GOT3 (cell line): ENCODE data around the gene UQCR10.

ENCODE experiments used
- DNase-seq: peaks from one replicate; lab custom pipeline; 2025; ENCODE audit warnings: mixed read lengths; lab: John Stamatoyannopoulos, UW

The UQCR10 gene

DNA sequence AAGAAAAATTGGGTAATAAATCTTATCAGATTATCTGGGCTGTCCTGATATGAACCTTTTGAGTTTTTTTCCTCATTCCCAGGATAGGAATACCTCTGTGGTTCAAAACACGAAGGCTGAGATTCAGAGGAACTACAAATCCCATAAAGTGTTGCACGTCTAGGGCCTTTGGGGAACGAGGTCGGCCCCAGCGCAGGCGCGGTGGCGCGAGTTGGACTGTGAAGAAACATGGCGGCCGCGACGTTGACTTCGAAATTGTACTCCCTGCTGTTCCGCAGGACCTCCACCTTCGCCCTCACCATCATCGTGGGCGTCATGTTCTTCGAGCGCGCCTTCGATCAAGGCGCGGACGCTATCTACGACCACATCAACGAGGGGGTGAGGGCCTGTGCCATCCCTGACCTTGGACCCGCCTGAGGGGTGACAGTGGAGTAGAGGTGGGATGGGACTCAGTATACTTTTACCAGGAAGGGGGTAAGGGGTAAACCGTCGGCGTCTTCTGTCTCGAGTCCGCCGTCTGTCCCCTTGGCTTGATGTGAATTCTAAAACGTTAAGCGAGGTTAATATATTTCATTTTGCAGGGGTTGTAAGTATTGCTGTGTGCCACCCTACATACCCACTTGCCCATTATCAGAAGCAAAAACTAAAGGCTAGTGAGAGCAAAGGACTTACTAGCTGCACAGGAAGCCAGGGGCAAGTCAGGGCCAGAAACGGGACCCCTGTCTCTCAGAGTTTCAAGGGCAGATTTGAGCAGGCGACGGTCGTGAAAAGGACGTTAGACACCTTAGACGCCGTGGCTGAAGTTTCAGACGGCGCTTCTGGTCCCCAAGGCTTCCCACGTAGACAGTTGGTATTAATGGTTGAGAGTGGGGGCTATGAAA, at the start of gene UQCR10:
UQCR10 (plus strand) TSS at position 199 of the 881 bp plus-strand sequence; CDS start at position 229, 30 bp downstream.
- DNase-seq, result peak; percentile 91

DNA sequence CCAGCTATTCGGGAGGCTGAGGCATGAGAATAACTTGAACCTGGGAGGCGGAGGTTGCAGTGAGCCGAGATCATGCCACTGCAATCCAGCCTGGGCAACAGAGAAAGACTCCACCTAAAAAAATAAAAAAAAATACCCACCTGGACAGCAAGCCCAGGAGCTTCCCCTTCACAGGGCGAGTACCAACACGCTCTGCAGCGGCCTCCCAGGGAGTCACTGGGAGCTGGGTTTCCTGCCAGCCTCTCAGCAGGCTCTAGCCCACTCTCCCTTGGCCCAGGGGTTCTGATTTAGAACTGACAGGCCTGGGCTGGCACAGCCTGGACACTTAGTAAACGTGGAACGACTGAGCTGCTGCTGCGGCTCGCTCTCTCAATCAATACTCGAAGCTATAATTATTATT, 49.4 kb upstream of the UQCR10 start:
- no peak for DNase-seq

DNA sequence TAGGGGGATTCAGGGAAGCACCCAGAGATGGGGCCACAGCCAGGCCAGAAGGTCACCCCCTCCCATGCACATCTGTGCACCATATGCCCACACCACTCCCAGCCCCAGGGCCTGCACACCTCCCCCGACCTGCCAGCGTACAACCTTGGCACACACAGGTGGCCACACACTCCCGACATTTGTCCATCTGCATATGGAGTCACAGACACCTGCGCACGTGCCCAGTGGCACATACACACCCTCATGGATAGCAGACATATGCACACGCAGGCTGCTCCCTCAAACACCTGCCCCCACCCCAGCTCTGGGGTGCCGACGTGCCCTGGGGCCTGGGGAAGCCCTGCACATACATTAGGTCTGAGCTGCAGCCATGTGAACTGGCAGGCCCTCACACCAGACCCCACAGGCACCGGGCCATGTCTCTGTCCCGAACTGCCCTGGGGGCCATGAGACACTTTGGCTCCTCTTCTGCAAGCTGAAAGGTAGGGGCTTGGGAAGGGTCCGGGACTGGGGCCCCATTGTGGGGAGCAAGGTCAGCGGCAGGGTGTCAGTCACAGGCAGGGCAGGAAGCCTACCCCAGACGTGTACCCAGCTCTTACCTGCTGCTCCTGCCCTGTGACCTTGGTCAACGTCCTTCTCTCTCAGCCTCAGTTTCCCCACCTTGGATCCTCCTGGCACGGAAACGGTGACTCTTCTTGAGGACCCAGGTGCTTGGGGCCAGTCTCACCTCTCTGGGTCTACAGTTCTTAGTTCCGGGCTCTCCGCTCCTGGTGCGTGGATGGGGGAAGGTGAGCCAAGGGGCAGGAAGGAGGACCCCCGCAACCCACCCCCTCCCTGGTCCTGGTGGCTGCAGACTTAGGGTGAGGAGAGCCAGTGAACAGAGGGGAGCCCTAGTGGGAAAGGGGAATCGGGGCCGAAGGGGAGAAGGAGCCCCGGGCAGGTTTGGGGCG, 47.9 kb upstream of the UQCR10 start:
- no peak for DNase-seq

DNA sequence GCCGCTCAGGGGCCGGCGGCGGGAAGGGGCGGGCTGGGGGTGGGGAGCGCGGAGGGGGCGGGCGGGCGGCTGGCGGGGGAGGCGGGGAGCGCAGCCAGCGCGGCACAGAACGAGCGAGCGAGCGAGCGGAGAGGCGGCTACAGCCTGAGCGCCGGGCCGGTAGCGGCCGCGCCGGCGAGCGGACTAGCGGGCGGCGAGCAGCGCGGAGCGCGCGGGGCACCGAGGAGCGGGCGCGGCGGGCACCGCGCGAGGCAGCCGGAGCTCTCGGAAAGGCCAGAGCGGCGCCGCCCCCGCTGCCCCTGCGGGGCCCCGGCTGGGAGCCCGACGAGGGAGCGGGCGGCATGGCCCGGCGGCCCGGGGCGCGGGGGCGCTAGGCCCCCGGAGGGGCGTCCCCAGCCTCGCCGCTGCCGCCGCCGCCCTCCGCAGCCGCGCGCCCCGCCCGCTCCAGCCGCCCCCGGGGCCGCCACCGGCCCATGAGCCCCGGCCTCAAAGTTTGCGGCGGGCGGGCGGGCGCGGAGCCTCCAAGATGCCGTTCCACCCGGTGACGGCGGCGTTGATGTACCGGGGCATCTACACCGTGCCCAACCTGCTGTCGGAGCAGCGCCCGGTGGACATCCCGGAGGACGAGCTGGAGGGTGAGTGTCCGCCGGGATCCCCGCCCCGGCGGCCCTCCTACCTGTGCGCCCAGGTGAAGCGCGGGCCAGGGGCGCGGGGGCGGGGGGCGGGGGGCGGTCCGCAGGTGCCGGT, 47.1 kb upstream of the UQCR10 start, which contains the start of gene CABP7:
CABP7 (plus strand) TSS at position 105 of the 747 bp plus-strand sequence; CDS start at position 527, 422 bp downstream.
- no peak for DNase-seq

DNA sequence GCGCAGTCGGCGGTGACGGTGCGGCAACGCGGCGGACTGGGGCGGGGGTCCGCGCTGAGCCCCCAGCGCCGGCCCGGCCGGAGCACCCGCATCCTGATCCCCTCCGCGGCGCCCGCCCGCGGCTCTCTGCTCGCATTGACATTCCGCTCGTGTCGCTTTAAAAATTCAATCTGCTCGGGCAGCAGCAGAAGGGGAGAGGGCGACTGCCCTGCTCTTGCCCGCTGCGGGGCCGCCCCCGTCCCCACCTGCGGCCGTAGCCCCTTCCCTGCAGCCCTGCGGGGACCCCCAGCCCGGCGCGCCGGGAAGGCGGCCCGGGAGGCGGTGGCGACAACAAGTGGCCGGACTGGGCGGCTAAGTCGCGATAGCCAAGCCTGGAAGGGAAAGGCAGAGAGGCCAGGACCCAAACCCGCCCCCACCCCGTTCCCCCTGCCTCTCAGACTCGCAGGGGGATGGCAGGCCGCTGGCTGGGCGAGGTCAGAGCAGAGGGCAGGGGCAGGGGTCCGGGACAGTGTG, 46.3 kb upstream of the UQCR10 start:
- no peak for DNase-seq

DNA sequence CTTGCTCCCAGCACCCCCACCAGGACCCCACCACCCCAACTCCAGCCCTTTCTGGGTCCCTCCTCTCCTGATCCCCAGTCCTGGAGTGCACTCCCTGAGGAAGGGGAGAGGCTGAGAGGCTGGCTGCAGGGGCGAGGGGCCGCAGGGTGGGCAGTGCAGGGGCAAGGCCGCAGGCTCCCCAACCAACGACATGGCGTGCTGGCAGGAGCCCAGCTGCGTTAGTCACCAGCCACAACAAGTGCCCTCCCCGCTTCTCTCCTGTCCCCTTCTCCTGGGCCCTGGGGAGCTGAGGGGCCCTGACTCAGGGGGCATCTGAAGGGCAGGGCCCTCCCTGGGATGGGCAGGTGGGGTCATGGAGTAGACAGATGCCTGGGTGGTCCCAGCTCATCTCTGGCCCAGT, 45.0 kb upstream of the UQCR10 start:
- DNase-seq, result no peak

DNA sequence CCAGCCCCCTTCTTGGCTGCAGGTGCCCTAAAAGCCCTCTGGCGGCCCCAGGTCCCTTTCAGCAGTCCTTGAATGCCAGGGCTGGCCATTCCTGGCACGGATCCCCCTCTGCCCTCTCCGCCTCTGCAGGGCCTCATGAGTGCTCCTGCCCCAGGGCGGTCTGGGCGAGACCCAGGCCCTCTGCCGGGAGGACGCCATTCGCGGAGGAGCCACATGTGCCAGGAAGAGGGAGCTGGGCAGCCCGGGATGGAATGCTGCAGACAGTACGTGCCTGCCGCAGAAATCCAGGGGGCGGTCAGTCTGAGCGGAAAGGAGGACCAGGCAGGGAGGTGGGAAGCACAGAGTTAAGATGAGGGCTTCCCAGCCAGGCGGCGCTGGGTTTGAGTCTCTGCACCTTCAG, 44.6 kb upstream of the UQCR10 start:
- DNase-seq, result no peak

DNA sequence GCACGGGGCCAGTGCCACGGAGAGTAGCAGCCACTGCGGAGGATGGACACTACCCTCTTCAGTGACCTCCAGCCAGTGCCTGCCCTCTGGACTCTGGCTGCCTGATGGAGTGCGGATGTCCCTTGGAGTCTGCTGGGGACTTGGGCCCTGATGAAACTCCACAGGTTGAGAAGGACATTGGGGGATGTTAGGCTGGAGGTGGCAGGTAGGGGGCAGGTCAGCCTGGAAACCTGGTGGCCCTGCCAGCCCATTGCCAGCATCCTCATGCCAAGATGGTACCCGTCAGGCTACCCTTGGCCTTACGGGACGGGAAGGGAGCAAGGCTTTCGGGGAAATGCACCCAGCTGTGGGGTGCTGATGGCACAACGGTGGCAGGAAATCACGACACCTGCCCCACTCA, 43.4 kb upstream of the UQCR10 start:
- DNase-seq, result no peak

DNA sequence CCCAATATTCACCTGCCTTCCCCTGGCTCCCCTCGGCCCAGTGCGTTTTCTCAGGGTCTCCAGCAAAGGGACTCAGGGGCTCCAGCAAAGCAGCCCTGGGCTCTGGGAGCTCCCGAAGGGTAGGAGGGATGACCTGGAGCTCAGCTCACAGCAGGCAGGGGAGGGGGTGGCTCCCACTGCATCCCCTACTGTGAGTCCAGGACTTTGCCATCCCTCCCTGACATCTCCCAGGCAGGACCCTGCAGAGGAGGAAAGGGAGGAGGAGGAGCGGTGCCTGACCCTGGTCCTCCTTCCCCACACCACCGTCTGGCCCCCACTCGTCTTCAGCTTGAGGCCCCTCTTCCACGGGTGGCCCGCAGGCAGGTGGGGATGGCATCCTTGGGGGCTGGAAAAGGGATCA, 42.3 kb upstream of the UQCR10 start:
- no peak for DNase-seq

DNA sequence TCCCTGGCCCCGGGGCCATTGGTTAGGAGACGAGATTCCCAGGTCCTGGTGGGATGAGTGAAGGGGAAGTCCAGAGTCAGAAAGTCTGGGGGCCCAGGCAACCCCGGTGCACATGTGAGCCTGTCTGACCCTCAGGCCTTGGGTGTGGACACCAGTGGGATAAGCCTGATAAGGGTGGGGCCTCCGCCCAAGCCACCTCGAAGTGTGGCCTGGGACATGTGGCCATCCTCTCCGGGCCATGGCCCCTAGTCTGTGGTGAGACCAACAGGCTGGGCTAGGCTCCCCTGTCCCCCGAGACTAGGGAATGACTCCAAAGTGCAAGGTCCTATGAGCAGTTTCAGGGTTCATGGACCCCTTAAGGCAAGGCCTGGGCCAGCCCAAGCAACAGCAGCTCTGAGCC, 41.1 kb upstream of the UQCR10 start:
- DNase-seq, result no peak

DNA sequence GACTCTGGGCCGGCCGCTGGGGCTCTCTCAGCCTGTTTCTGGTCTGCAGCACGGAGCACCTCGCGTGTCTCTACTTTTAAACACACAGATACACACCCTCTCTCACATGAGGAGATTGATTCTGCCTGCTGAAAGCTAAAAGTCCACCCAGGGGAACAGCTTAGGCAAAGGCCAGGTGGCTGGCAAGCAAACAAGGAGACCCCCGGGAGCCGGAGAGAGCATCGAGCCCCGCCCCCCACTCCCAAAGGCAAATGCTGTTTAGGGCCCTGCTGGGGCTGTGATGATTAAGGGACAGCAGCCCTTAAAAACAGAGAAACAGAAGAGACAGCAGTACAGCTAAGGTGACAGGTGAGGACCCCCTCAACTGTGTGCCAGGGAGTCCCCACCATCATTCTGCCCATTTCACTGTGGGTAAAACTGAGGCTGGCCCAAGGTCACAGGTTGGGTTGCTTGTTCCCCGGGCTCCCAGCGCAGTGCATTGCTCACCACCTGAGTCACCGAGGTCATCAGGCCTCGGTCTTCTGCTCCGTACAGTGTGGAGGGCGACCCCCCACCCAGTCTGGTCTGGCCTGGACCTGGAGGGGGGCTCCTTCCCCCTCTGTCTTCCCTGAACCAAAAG, 40.5 kb upstream of the UQCR10 start:
- DNase-seq, result no peak

DNA sequence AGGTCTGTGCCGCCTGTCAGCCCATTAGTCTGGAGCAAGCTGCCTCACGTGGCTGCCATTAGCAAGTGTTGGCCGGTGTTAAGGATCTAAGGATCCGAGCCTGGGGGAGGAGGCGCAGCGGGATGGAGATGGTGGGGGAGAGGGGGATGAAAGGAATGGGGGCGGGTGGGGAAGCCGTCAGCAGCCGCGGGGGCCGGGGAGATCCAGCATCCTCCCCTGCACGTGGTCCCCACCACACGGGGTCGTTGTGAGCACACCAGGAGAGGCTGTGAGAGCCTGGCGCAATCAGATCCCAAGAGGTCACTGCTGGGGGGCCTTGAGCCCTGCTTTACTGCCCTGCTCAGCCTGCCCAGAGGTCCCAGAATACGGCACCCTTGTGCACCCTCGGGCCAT, 40.0 kb upstream of the UQCR10 start:
- DNase-seq, result no peak

DNA sequence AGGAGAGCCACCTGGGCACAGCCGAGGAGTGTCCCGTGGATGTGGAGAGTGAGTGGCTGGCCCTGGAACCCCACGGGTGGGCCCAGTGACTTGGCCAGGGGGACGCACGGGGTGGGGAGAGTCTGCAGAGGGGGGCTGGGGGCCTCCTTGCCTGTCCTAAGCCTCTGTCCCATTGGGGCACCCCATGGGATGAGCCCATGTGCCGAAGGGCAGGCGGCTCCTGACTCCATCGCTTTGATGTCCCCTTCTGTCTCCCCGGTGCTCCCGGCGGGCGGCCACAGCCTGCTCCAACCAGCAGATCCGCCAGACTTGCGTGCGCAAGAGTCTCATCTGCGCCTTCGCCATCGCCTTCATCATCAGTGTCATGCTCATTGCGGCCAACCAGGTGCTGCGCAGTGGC, 38.0 kb upstream of the UQCR10 start:
- no peak for DNase-seq

DNA sequence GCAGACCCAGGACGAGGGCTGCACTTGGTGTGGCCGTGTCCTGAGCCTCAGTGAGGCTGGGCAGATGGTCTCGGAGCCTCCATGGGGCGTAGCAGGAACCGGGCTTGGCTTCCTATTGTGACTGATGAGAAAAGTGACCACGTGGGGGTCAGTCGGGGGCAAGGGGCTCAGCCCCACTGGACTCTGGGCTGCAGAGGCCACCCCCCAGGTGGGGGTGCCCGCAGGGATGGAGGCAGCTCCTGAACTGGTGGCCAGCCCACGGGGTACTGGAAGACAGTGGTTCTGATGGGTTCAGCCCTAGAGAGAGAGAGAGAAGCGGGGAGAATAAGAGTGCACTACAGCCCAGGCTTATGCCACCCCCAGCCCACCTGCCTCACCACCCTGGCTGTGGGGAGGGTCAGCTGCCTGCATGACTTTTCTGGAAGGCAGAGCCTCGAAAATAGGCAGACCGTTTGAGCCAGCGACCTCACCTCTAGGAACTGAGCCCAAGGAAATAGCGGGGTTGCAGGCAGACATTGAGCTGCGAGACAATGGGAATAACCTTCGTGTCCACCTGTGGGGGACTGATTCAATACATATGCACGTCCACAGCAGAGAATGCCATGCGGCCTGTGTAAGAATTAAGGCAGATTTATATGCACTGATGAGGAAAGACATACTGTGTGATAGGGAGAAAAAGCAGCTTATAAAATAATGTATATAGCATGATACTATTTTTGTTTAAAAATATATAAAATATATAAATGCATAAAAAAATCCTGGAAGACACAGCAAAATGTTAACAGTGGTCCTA, 35.9 kb upstream of the UQCR10 start:
- DNase-seq, result no peak

DNA sequence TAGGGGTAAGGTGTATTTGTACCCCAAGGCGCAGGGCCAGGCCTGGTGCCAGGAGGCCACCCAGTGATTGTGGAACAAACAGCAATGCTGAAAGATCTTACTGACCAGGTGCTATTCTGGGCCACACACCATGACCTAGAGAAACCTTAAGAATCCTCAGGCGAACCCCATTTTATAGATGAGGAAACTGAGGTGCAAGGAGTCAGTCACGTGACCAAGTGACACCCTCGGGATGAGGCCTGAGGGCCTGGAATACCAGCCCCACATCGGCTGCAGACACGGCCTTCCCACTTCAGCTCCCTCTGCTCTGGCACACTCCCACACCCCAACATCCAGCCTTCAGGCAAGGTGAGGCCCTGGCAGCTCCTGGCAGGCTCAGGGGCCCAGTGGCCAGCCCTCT, 34.3 kb upstream of the UQCR10 start:
- no peak for DNase-seq

DNA sequence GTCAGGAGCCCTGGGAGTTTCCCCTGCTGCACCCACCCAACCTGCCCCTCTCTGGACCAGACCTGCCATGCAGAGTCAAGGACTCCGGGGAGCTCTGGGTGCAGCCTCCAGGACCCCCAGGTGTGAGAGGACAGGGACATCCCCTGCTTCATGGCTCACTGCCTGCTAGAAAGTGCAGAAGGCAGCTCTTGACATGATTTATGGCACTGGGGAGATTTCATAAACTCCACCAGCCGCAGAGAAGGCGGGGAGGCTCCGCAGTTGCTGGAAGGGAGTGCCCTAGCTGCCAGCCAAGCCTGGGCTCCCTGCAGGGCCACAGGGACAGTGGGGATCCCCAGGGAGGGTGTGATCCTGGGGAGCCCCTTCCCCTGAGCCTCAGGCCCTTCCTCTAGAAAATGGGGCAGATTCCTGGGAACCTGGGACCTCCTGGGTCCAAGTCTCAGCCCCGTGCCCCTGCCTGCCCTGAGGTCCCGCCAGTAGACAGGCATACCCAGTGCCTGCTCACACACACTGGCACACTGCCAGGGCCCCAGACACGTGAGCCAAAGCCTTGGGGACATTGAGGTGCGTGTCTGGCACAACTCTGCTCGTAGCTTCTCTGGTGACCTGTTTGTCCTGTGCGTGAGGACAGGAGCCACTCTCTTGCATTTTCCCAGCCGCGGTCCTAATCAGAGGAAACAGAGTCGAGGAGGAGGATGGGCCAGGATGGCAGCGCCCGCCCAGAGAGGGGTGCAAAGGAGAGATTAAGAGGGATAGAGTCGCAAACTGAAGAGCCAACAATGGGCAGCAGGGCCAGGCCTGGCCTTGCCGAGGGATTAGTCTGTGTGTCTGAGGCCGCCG, 33.6 kb upstream of the UQCR10 start:
- no peak for DNase-seq

DNA sequence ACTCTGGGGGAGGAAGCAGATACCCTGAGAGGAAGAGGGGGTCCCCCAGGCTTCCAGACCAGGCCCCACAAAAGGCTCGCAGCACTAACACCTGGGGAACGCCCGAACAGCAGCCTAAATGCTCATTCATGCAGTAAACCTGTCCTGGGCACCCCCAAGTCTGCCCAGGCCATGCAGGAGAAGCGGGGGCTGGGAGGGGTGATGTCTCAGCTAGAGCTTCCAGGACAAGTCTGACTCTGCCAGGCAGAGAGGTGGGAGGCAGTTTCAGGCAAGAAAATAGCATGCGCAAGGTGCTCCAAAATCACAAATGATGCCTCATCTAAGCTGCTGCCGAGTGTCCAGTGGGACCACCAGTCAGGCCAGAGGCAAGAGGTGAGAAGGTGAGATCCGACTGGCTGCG, 32.8 kb upstream of the UQCR10 start:
- no peak for DNase-seq

DNA sequence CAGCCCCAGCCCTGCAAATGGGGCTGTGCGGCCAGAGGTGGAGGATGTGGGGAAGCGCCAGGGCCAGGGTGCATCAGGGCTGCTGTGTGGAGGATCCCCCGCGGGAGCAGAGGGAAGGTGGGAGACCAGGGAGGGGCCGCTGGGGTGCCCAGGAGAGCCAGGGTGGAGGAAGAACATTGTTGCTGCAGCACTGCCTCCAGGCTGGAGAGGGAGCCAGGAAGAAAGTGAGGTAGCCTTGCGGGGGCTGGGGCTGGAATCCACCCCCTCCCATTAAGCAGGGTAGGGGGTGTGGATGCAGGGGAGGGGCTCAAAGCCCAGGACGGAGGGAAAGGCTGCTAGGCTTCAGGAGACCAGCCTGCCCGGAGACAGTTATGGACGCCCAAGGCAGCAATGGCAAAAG, 32.3 kb upstream of the UQCR10 start:
- DNase-seq, result no peak

DNA sequence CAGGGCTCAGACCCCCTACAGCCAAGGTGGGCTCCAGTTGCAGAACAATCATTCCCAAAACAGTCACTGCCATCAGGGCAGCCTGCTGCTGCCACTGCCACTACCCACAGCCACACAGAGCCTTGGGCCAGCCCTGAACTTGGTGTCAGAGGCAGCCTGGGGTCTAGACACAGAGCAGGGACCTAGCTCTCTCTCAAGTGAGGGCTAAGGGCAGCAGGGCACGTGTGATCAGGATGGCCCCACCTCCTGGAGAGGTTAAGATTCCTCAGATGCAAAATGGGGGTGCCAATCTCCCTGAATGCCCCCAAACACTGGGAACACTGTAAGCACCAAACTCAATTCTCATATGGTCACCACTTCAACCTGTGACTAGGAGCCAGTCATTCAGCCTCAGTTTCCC, 31.8 kb upstream of the UQCR10 start:
- no peak for DNase-seq
